HG03280 (cell line): ENCODE results near the gene MAGEB18.

Source experiments
- ATAC-seq: cut with Tn5 transposase; IDR thresholded peaks from one replicate; pipeline ENCODE4 v1.9.1; 2021; ENCODE audit warnings: mild to moderate bottlenecking, moderate library complexity; ENCODE audit not compliant: unreplicated experiment

Gene MAGEB18

DNA sequence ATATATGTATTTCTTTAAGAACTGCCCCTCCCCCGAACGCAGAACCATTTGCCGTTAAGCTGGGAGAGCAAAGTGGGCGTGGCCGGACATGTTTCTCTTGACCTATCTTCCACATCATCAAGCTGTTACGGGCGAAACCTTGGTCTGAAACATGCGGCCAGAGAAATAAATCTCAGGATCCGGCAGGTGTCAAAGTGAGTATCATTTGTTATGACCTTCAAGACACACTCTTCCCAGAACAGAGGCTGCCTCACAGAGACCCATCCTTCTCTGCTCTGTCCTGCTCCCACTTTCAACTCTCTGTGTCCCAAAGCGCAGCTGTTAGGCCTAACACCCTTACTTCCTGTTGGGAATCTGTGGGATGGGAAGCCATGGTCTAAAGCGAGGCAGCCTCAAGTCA, at the start of gene MAGEB18:
MAGEB18 (plus strand) TSS at position 70 of the 400 bp plus-strand sequence. CDS start 643 bp downstream, outside the sequence.
- no peak for ATAC-seq

DNA sequence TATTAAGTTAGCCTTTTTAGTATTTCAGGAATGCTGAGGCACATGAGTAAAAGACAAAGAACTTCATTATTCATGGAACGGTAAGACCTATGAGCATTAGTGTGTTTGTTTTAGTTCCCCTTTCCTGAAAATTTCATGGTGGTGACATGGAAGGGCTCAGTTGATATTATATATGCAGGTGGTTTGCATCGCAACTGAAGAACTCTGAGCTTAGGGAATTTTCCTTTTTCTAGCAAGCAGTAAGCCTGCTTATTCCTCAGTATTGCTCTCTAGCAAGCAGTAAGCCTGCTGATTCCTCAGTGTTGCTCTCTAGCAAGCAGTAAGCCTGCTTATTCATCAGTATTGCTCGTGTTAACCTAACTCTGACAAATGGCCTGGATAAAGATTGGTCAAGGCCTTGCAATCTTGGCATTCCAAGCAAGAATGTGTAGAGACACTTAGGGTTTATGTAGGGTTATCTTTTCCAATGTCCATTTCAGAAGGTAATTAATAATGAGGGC, 37.7 kb upstream of the MAGEB18 start:
- ATAC-seq, result no peak

DNA sequence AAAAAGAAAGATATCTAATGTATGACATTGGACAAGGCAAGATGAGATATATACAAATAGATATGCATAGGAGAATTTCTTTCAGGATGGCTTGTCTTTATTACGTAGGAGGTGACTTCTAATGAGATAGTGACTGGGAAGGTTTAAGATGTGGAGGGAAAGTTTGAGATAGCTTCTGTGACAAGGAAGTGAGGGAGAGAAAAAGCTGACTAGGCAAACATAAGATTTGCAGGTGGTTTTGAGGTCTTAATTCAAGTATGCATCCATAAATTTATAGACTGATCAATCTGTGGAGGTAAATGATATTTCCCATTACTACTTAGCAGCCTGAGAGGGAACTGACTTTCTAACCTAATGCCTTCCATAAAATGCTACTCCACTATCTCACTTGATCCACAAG, 29.0 kb upstream of the MAGEB18 start:
- no peak for ATAC-seq

DNA sequence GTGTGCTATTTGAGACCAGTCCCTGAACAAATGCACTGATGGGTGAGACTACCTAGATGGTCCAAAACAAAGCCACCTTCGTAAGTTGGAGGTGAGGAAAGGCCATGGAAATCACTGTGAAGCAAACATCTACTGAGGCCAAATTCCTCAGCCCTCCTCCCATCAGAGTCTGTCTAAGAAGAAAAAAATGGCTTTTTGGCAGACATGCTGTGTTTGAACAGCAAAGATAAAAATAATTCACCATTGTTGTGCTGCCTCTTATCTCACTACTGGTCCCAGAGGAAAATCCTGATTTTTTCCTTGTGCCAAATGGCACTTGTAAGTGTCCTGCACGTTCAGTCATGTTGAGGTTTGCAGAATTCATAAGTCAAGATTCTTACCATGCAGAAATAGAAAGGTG, 7.9 kb downstream of the MAGEB18 start:
- no peak for ATAC-seq

DNA sequence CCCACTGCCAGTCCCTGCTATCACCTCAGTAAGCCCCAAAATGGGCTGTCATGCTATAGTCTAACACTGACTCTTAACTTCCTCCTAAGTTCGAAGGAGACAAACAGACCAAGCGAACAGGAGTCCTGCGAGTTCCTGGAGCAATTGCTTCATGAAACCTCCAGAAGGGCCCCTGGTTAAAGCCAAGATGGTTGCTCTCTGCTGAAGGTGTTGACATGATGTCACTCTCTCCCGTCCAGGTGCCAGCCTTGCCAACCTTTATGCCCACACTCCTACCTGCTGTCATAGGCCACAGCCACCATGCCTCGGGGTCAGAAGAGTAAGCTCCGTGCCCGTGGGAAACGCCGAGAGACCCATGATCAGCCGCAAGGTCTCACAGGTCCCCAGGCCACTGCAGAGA, 22.2 kb downstream of the MAGEB18 start, which contains the start of gene MAGEB6B:
MAGEB6B (plus strand) TSS at position 301 of the 400 bp plus-strand sequence; CDS start at position 301, 0 bp downstream.
- no peak for ATAC-seq
